ENCODE data around the gene FIZ1.

DNA sequence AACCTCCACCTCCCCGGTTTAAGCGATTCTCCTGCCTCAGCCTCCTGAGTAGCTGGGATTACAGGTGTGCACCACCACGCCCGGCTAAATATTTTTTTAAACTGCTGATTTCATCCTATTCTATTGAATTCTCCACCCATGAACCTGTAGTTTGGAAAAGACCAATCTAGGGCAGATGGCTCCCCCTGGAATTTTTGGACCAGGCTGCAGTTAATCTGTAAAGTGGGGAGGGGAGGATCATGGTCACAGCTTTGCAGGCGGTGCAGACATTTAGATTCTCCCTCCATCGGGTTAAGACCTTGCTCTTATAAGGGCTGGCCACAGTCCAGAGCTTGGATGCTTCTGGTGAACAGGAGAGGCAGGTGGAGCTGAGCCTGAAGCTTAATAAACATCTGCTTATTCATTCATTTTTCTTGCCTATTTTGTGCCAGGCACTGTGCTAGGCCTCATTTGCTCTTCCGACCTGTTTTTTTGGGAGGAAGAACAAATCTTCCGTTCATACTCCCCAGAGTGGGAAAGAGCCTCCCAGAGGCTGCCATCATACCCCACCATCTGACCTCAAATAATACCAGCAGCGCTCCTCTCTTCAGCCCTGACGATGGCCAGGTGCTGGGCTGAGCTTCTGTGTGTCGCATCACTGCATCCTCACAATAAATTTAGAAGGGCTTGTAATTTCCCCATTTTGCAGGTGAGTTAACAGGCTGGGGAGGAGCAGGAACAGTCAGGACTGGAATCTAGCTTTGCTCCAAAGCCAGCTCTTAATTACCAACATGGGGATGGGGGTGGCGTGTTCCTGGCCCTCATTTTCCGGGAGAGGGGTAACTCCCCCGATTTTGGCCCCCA lies 47.8 kb upstream of the FIZ1 start:
- TF ChIP-seq, protein P1, sequence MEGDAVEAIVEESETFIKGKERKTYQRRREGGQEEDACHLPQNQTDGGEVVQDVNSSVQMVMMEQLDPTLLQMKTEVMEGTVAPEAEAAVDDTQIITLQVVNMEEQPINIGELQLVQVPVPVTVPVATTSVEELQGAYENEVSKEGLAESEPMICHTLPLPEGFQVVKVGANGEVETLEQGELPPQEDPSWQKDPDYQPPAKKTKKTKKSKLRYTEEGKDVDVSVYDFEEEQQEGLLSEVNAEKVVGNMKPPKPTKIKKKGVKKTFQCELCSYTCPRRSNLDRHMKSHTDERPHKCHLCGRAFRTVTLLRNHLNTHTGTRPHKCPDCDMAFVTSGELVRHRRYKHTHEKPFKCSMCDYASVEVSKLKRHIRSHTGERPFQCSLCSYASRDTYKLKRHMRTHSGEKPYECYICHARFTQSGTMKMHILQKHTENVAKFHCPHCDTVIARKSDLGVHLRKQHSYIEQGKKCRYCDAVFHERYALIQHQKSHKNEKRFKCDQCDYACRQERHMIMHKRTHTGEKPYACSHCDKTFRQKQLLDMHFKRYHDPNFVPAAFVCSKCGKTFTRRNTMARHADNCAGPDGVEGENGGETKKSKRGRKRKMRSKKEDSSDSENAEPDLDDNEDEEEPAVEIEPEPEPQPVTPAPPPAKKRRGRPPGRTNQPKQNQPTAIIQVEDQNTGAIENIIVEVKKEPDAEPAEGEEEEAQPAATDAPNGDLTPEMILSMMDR (conservative IDR thresholded peaks at IDR 0.05; ENCODE audit: low read length) = no peak
- no peak for TF ChIP-seq EZH2phosphoT487 (IDR thresholded peaks at IDR 0.05; ENCODE audit: borderline replicate concordance, low read depth, low read length)
